Head of caudate nucleus (tissue), 42 donors: ENCODE measurements around the gene ENTPD2.

Experiments
- DNase-seq, 42 donors: peaks; one replicate each; pipeline versions ENCODE4 v3.0.0 to v3.0.0-alpha.2; 2020 to 2021; ENCODE audit warnings: mixed read lengths in 7 of 42
- intact Hi-C: fragments of 100-400 bp; cut with DNase I; formaldehyde crosslinking; loops from one replicate; pipeline ENCODE4 v1.15.0; 2022

Gene ENTPD2

DNA sequence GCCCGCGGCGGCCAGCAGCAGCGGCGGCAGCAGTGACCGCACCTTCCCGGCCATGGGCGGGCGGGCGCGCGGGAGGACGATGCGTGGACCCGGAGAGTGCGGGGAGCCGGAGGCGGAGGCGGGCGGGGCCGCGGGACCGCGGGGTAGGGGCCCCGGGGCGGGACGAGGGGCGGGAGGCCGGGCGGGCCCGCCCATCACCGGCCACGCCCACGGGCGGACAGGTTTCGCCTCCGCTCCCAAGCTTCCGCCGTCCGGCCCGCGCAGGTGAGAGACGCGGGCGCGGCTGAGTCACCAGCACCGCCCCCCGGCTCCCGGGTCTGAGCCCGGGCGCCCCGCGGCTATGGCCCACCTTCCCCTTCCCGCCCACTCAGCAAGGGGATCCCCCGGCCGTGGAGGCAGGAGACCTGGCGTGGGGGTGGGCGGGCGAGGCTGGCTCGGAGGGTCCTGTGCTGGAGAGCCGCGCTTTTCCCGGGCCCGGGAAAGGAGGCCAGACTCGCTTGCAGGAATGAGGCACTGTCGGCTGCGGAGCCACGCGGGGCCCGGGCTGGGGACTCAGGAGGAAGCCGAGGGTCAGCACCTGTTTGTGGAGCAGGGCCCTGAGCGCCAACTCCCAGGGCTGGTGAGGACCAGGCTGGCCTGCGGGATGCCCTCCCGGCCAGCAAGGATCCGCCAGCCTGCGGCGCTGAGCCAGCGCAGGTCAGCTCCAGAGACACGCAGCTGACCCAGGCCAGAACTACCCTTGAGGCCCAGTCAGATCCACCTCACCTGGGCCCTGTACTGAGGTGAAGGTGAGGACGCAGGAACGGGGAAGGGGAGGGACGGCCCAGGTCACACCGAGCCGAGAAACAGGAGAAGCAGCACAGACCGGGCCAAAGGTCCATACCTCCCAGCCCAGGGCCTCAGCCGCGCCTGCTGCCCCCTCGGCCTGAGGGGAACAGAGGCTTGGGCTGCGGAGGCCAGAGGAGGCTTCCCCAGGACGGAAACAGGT lies at the start of gene ENTPD2:
TSS of gene ENTPD2 (minus strand) at position 118 of the 988 bp plus-strand sequence. CDS start at position 54, 64 bp downstream.
- DNase-seq = no peak

DNA sequence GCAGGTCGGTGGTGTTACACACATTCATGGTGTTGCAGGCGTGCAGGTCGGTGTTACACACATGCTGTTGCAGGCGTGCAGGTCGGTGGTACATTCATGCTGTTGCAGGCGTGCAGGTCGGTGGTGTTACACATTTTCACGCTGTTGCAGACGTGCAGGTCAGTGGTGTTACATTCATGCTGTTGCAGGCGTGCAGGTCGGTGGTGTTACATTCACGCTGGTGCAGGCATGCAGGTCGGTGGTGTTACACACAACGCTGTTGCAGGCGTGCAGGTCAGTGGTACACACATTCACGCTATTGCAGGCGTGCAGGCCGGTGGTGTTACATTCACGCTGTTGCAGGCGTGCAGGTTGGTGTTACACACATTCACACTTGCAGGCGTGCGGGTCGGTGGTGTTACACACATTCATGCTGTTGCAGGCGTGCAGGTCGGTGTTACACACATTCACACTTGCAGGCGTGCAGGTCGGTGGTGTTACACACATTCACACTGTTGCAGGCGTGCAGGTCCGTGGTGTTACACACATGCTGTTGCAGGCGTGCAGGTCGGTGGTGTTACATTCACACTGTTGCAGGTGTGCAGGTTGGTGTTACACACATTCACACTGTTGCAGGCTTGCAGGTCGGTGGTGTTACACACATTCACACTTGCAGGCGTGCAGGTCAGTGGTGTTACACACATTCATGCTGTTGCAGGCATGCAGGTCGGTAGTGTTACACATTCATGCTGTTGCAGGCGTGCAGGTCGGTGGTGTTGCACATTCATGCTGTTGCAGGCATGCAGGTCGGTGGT lies 49.5 kb upstream of the ENTPD2 start:
- intact Hi-C loops = no loop called here
- DNase-seq = no peak

More for the DNA sequence above, at the start of gene ENTPD2:
- intact Hi-C loops = no loop called here

DNA sequence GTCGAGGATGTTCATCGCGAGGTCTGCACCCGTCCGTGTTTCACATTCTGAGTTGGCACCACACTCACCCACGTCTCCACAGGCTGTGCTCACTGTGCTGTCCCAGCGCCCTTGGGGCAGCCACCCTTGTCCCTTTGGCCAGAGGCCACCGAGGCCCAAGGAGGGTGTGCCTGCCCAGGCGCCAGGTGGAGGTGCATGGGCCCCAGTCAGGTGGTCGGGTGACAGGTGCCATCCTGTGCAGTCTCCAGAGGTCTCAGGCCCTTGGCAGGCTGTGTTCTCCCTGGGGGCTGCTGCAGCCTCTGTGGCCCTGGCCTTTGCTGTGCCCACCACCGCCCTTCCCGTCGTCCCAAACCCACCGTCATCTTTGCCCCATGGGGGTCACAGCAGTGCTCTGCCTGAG lies 45.4 kb upstream of the ENTPD2 start:
- intact Hi-C loops = no loop called here
- DNase-seq = no peak

DNA sequence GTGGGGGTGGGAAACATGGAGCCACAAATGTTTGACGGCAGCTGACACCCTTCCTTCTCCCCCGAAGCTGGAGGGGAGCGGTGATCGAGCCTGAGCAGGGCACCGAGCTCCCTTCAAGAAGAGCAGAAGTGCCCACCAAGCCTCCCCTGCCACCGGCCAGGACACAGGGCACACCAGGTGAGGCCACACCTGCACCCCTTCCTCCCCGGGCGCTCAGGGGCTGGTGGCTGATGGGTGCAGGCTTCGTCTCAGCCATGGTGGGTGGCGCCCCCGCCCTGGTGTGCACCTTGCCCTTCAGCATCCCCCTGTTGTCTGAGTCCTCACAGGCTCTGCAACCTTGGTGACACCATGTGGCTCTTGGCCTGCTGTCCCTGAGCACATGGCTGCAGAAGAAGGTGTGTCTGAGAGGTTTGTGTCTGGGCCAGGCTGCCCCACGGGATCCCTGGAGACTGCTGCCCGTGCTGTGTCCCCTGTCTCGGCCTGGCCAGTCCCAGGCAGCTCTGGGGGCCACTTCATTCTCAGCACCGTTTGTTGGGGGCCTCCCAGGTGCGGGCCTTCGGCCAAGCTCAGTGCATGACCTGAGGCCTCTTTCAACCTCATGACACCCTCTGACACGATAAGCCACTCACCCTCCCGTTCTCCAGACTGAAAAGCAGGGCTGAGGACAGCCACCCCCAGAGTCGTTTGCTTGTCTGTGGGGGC lies 44.1 kb upstream of the ENTPD2 start:
- no peak for DNase-seq
- intact Hi-C loops = no loop called here

DNA sequence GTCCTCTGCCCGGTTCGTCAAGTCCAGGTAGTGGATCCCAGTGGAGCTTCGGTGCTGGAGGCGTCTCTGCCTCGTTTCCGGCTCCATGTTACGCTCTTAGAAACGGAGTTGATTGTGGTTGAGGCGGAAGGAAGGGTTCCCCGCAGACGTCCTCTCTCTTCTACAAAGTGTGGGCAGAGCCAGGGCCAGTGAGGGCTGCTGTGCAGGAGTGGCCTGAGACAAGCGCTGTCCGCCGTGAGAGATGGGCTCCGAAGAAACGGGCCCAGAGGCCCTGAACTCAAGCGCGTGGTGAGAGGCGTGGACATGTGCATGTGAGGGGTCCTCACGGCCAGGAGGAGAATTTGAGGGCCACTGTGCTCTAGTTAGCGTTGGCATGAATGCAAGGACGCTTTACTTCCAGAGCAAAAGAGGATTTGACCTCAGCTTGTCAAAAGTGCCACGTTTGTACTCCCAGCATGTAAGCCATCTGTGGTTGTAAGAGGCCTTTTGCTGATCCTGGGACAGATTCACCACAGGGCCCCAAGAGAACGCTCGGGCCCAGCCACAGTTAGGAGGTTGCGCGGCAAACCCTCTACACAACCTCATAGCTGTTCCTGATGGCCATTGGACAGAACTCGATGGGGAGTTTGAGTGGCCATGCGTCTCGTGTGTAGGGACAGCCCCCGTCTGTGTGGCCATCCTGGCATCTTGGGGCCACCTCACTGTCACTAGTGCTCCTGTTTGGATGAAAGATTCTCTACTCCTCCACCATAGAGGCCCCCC lies 43.1 kb upstream of the ENTPD2 start:
- no peak for DNase-seq
- intact Hi-C loops = no loop called here

DNA sequence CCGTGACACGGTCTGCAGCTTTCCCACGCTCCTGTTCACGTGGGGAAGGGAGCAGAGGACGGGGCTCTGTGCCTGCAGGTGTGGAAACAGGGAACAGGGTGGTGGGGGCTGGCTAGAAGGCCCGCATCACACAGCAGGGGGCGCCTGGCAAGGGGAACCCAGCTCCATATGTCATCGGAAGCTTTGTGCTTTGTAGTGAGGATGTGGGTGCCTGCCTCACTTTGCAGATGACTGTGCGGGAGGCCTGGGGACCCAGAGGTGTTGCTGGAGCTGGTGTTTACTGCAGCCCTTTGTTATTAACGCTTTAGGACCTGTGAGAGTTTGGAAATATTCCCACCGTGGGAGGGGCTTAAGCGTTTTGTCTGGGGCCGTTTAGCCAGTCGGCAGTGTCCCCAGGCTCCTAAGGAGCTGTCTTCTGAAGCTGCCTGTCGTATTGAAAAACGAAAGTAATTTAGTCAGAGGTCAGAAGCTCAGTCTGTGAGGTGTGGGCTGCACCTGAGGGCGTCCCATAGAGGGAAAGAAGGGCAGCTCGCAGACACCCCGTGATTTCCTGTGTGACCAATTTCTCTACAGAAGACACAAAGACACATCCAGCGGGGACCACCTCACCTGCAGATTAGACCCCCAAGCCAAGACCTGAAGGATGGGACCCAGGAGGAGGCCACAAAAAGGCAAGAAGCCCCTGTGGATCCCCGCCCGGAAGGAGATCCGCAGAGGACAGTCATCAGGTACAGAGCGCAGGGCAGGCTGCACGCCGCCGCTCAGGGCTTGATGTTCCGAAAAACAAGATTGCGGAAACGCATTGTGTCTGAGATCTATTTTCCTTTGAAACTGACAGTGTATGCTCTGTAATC lies 42.0 kb upstream of the ENTPD2 start:
- intact Hi-C loops = no loop called here

DNA sequence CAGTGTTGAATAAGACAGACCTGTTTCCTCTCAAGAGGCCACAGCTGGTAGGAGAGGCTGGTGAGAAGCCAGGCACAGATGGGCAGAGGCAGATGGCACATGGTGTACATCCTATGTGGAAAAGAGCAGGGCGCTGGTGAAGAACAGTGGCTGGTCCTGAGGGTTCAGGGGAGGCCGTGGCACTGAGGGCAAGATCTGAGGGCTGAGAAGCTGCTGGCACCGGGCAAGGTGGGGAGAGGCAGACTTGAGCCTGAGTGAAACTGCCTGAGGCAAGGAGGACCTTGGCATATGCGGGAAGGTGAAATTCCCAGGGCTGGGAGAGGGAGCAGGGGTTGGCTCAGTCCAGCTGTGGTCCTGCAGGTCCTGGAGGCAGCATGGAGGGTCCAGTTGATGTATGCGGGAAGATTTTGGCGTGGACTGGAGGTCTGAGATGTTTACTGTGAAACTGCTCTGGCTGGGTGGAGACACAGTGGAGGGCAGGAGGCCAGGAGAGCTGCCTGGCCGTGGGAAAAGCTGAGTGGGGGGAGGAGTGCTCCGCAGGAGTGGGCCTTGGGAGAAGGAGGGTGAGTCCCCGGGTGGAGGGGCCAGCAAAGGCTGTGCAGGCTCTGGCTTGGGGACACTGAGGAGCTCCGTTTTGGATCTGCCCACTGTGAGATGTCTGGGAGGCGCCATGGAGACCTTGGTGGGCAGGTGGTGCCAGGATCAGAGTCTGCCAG lies 35.5 kb upstream of the ENTPD2 start:
- intact Hi-C loops = no loop called here
- peak in 1 of 42 donors; percentile 19 for DNase-seq

More for the DNA sequence above, 42.0 kb upstream of the ENTPD2 start:
- DNase-seq = peak in 17 of 42 donors; percentile 31 to 72 (median 52)

DNA sequence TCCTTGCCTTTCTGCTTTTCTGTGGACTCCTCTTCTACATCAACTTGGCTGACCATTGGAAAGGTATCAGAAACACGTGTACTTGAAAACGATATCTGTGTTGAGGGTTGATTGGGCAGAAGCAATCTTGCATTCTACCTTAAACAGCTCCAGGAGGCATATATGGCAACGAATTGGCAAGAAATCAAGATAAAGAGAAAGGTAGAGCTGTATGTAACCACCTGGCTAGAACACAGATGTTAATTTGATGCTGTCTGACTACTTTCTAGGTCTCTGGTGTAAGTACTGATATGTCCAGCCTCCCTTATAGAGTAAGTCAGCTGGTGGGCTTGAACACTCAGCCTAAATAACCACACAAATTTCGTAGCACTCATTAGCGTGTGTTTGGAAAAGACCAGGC lies 34.3 kb upstream of the ENTPD2 start:
- DNase-seq = no peak
- intact Hi-C loops = no loop called here

DNA sequence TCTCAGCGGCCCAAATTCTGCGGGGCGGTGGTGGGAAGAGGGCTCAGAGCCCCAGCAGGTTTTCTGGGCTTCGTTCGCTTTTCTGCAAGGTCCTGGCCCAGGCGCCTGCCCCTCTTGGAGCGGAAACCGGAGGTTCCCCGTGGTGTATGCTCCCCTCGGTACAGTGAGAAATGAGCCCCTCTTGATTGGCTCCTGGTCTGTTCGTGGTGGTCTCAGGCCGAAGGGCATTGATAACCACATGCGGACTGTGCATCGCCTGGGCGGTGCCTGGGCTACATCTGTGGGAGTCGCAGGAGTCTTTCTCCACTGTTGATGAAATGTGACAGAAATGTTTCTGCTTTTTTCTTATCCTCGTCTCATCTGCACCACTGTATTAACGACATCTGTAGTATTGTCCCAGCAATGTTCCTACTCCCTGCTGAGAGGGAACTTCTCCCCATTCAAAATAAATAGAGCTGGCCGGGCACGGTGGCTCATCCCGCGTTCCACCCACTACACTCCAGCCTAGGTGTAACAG lies 33.6 kb upstream of the ENTPD2 start:
- intact Hi-C loops = no loop called here

DNA sequence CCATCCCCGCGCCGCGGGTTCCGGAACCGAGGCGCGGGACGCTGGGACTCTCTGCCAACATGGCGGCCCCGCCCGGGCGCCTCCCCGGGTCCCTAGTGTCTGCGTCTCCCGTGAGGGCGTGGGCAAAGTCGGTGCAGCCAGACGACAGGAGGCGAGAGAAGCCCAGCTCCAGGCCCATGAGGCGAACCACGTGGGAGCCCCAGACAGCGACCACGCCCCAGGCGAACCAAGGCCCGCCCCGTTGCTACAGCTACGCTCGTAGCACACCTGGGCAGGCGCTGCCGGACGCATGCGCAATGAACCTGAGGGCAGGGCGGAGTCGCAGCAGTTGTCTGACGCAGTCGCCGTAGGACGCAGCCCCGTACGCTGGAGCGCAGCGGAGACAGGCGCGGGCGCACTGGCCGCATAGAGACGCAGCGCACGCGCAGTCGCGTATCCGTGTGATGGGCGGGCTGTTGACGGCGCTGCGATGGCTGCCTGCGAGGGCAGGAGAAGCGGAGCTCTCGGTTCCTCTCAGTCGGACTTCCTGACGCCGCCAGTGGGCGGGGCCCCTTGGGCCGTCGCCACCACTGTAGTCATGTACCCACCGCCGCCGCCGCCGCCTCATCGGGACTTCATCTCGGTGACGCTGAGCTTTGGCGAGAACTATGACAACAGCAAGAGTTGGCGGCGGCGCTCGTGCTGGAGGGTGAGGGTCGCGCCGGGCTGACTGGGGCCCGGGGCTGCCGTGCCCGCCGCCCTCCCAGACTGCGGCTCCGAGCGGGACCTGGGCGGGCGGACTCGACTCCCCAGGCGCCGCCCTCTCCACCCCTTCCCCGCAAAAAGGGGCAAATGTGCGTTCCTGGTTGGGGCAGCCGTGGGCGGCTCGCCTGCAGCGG lies 32.9 kb upstream of the ENTPD2 start, which contains the start of gene MAN1B1:
TSS of gene MAN1B1 (plus strand) at position 455 of the 878 bp plus-strand sequence. CDS start at position 470, 15 bp downstream.
- DNase-seq = peak; percentile 93 to 99 (median 97)
- intact Hi-C loops = no loop called here

More for the DNA sequence above, 33.6 kb upstream of the ENTPD2 start:
- DNase-seq = peak in 1 of 42 donors; percentile 37

DNA sequence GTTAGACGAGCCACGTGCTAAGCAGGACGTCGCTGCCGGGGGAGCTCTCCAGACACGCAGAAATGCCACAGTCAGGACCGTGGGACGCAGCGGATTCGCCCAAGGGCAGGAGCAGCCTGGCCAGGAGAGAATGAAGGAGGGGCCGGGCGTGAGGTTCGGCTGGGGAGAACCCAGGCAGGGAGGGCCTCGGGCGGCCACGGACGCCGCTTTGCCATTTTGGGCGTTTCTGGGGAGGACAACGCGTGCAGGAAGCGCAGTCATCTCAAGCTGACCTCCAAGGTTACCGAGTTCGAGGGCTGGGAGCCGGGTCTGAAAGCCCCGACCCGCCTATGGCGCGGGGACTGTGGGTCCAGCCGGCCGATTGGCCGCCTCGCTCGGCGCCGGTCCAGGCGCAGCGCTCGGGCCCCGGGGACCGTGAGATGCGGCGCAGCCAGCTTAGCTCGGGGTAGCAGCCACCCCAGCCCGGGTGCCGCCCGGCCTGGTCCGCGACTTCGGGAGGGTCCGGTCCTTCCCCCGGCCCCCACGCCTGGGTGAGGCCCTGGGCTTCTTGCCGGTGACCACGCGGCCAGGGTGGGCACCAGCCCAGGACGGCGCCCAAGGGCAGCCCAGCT lies 32.2 kb upstream of the ENTPD2 start:
- DNase-seq = peak in 1 of 42 donors; percentile 58
- intact Hi-C loops = no loop called here

DNA sequence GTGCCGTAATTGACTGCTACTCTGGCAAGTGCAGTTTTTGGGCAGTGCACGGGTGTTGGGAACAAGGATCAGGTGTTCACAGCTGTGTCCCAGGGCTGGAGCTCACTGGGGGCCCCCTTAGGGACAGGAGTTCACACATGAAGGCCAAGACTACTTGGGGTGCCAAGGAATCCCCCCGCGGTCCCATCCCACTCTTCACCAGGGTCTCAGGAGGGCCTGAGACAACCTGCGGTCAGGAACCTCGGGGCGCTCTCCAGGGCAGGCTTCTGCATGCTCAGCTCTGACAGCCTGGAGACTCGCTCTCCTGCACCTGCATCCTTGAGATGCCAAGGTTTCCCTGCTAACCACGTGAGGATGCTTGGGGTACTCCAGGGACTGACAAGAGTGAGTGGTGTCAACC lies 30.7 kb upstream of the ENTPD2 start:
- intact Hi-C loops = no loop called here
- no peak for DNase-seq

DNA sequence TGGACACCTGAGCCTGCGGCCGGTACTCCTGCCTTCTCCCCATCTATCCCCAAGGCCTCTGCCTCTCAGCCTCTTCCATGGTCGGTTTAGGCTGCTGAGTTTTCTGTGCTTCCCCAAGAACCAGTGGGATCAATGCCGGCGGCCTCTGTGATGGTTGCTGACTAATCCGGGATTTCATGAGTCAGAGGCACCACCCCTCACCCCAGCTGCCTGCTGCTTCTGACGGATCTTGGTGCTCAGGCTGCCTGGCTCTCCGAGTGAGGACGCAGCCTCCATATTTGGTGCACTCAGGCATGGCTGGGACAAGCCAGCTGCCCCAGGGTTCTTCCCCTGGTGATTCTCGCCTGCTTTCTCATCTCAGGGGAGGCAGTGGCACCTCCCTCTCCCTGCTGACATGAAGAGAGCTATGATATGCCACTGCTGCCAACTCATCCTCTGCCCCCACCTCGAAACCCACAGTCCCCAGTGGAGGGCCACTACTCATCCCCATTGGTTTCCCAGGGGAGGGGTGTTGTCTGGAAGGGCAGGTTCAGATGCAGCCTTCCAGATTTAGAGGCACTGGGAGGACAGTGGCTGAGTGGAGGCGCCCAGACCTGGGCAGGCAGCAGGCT lies 29.6 kb upstream of the ENTPD2 start:
- peak; percentile 59 to 95 (median 80) for DNase-seq
- intact Hi-C loops = no loop called here

DNA sequence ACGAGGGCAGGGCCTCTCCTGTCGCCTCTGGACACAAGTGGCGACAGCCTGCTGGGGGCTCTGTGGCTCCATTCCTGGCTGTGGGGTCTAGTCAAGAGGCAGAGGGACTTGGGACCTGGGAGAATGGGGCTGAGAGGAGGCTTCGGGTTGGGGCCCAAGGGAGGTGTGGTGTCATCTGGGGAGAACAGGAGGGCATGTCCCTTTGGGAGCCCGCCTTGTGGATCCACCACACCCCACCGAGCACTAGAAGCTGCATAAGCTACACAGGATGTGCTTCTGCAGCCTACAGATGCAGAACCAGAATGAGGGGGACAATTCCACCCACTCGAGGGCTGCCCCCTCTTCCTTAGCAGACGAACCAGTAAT lies 29.0 kb upstream of the ENTPD2 start:
- no peak for DNase-seq
- intact Hi-C loops = no loop called here
